ENCODE results near the gene AACS.
A peak's percentile ranks its signal among the peaks of the same experiment; 100 is the strongest.
"Not testable (repeated sequence)": the region's sequence is repeated elsewhere in the genome, so short reads cannot be mapped to it uniquely, and the experiment has no call there.

AACS gene, protein sequence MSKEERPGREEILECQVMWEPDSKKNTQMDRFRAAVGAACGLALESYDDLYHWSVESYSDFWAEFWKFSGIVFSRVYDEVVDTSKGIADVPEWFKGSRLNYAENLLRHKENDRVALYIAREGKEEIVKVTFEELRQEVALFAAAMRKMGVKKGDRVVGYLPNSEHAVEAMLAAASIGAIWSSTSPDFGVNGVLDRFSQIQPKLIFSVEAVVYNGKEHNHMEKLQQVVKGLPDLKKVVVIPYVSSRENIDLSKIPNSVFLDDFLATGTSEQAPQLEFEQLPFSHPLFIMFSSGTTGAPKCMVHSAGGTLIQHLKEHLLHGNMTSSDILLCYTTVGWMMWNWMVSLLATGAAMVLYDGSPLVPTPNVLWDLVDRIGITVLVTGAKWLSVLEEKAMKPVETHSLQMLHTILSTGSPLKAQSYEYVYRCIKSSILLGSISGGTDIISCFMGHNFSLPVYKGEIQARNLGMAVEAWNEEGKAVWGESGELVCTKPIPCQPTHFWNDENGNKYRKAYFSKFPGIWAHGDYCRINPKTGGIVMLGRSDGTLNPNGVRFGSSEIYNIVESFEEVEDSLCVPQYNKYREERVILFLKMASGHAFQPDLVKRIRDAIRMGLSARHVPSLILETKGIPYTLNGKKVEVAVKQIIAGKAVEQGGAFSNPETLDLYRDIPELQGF

DNA sequence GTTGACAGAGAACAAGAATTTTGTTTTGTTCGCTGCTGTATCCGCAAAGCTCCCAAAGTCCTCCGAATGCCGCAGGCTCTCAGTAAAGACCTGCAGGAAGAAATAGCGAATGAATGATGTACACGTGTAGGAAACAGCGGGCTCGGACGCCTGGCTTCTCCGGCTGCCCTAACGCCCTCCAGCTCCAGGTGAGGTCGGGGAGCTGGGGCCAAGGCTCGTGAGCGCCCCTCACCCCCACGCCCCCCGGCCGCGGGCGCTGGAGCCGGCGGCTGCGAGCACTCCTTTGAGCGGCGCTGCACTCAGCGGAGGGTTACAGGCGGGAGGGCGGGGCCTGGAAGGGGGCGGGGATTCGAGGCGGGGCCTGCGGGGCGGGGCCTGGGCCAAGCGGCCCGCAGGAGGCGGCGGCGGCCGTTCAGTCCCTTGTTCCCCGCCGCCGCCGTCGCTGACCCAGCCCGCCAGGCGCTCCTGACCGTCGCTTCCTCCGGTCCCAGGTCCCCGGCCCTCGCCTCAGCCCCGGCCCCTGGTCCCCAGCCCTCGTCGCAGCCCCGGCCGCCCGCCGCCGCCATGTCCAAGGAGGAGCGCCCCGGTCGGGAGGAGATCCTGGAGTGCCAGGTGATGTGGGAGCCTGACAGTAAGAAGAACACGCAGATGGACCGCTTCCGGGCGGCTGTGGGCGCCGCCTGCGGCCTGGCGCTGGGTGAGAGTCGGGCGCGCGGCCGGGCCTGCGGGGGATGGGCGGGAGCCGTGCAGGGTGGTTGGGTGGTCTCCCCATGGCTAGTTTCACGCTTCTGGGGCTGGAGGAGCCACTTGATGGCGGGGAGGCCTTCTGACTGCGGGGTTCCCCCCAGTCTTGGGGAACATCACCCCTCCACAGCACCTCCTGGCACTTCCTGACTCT, at the start of gene AACS:
AACS (plus strand) TSS at position 415 of the 898 bp plus-strand sequence; CDS start at position 565, 150 bp downstream.
- DNase-seq (ENCODE audit: low spot score), result peak; percentile 97

DNA sequence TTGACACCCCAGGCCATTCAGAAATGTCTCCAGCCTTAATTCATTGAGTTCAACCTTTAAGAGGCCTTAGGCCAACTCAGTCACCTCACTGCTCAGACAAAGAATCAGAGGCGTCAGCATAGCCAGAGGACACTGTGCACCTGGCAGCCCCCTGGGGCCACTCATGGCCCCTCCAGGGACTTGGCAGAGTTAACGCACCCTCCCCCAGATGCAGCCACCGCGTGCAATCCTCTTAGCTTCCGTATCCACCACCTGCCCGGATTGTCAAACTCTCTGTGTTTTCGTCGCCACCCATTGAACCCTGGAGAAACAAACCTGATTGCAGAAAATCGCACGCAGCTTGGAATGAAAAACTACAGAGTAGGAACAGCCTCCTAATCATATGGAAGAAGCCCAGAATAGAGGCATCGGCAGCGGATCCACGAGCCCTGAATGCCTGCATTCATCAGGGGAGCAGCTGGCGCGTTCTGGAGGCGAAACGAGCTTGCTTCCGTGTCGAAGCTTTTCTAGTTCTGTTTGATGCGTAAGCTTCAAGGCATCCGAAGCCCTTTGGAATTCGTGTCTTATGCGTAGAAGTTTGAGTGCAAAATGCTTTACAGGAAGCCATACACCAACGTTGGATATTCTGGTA, 49.4 kb upstream of the AACS start:
- no peak for DNase-seq (ENCODE audit: low spot score)

DNA sequence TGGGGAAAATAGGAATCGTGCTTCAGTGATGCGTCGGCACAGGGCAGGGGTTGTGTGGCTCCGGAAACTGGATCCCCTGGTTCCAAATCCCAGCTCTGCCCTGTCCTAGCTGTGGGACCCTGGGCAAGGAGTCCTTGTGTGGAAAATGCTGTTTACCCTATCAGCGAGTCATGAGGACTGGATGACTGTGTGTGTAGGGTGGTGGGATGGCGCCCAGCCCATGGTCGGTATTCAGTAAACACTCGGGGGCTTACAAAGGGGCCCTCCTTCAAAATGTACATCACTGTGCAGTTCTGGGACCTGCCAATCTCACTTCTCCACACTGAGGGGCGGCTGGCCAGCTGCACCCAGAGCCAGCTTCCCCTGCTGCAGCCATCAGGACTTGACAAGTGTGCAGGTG, 47.4 kb upstream of the AACS start:
- DNase-seq (ENCODE audit: low spot score), result no peak

DNA sequence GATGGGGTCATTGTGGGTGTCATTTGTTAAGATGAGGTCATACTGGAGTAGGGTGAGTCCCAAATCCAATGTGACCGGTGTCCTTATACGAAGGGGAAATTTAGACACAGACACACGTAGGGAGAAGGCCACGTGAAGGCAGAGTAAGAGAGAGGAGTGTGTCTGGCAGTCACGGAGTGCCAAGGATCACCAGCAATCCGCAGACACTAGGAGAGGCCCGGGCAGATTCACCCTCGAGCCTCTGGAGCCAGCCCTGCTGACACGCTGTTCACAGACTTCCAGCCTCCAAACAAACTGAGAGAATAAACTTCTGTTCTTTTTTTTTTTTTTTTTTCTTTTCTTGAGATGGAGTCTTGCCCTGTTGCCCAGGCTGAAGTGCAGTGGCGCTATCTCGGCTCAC, 46.9 kb upstream of the AACS start:
- DNase-seq (ENCODE audit: low spot score), result no peak

DNA sequence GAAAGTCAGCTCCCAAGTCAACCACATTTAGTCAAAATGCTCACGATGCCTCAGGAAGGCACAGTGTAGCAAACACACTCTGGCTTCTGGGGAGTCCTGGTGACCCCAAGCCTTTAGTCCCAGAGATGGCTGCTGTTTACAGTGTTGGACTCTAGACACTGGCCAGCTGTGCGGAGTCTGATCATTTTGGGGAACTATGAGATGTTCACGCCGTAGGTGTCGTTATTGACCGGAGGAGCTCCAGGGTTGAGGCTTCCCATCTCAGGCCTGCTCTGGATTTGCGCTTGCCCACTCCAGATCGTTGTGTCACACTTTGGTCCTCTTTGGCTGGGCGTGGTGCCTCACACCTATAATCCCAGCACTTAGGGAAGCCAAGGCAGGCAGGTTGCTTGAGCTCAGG, 44.1 kb upstream of the AACS start:
- DNase-seq (ENCODE audit: low spot score), result no peak

DNA sequence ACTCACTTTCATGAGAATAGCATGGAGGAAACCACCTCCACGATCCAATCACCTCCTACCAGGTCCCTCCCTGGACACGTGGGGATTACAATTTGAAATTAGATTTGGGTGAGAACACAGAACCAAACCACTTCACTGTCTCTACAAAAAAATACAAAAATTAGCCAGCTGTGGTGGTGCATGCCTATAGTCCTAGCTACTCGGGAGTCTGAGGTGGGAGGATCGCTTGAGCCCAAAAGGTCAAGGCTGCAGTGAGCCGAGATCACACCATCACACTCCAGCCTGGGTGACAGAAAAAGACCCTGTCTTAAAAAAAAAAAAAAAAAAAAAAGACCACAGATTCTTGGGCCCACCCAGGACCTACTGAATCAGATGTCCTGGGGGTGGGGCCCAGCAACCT, 43.5 kb upstream of the AACS start:
- no peak for DNase-seq (ENCODE audit: low spot score)

DNA sequence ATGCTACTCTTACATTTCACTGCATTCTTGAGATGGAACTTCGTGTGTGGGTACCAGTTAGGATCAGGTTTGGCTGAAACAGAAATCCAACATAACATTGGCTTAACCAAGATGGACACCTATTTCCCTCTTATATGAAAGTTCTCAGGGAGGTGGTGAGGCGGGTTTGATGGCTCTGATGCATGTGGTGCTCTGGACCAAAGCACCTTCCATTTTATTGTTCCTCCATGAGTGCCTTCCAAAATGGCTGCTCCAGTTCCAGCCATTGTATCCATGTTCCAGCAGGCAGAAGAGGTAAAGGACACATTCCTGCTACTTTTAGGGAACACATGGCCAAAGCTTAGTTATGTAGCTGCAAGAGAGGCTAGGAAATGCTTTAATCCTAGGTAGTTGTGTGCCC, 42.2 kb upstream of the AACS start:
- no peak for DNase-seq (ENCODE audit: low spot score)

DNA sequence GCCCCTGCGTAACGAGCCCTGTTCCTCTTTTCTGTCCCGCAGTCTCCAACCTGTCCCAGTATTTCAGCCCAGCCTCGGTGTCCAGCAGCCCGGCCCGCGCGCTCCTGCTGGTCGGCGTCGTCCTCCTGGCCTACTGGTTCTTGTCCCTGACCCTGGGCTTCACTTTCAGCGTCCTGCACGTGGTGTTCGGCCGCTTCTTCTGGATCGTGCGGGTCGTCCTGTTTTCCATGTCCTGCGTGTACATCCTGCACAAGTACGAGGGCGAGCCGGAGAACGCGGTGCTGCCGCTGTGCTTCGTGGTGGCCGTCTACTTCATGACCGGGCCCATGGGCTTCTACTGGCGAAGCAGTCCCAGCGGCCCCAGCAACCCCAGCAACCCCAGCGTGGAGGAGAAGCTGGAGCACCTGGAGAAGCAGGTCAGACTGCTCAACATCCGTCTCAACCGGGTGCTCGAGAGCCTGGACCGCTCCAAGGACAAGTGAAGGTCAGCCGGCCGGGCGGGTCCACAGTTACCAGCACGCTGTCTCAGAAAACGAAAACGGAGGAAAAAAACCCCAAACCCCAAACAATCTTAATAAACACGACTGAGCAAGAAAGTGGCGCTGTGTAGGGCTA, 40.2 kb upstream of the AACS start:
- DNase-seq (ENCODE audit: low spot score), result no peak

DNA sequence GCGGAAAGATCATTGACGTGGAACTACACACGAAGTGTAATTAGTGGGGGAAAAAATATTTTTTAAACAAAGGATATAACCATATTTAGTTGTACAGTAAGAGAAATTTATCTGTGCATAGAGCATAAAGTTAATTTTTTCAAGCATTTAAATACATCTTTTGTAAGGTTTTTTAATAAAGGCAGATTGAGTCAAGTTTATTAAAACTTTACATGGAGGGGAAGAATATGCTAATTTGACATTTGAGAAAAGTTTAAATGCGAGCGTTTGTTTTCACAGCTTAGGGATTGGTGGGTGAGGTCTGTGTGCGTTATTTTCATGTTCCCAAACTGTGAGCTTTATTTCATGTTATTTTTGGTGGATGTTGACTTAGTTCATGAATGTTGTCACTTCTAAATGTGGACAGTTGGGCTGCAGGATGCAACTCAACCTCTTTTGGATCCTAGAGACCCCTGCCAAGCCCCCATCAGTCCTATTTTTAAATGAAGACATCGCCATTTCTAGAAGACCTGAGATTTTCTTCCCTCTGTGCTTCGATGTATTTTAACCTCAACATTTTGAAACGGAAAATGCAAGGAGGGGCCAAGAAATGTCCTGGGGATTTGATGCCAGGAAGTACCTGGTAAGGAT, 39.5 kb upstream of the AACS start:
- no peak for DNase-seq (ENCODE audit: low spot score)

DNA sequence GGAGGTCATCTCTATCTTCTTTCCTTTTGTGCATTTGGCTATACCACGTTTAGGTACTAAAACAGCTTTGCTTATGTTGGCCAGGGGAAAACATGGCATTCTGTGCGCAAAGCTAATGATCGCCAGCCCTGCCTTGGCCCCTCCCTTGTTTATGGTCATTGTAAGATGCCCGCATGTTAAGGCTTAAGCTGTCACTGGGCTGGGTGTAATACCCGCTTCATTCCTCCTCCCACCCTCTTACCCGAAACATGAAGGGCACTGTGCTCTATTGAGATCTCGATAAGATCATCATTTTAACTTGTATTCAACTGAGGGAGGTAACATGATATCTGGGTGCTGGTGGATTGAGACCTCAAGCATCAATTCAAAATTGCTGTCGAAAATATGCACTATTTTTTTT, 37.1 kb upstream of the AACS start:
- no peak for DNase-seq (ENCODE audit: low spot score)

DNA sequence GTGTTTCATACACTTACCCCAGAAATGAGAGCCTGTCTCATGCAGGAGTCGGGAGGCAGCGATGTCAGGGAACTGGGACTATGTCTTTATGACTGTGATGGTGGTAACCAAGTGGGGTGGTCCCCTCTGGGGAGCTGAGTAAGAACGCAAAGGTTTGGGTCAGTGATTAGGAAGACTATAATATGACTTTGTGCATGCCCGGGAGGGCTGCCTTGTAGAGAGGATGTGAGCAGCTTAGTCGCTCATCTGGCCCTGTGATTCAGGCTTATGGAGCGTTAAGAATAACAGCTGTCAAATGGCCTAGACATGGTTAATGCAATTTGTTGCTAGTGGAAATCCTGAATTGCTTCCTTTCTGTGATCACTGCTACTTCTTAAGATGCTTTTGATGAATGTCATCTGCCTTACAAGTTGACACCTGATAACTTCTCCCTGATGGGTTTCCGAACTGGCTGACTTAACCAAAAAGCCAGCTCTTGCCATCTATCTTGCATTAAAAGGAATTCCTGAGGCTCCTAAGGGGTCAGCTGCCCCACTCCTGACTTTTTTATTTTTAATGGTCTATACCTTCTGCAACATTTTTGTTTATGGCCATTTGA, 35.4 kb upstream of the AACS start:
- DNase-seq (ENCODE audit: low spot score), result no peak

DNA sequence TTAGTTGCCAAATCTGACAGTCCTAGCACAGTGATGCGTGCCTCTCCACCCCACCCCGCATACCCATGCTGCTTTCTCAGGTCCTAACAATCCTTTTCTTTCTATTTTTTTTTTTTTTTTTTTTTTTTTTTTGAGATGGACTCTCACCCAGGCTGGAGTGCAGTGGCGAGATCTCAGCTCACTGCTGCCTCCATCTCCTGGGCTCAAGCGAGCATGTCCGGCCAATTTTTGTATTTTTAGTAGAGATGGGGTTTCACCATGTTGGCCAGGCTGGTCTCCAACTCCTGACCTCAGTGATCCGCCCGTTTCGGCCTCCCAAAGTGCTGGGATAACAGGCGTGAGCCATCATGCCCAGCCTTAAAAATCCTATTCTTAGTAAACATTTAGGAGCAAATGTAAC, 33.8 kb upstream of the AACS start:
- DNase-seq (ENCODE audit: low spot score), result not testable (repeated sequence)

DNA sequence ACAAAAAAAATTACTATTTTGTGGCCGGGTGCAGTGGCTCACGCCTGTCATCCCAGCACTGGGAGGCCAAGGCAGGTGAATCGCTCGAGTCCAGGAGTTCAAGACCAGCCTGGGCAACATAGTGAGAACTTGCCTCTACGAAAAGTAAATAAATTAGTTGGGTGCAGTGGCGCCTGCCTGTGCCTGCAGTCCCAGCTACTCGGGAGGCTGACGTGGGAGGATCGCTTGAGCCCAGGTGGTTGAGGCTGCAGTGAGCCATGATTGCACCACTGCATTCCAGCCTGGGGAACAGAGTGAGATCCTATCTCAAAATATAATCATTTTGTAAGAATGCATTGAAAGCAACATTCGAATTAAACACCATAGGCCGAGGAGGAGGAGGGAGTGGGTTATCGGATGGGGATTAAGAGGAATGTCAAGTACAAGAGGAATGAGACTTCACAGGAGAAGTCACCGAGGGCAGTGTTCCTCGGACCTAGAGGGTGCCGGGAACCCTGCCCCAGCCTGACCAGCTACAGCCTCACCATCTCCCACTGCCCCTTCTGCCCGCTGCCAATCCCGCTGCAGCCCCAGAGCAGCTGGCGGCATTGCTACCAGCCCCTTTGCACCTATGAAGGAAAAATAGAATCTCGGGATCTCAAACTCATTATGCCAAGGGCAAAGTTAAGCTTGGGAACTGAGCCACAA, 32.6 kb upstream of the AACS start:
- no peak for DNase-seq (ENCODE audit: low spot score)

DNA sequence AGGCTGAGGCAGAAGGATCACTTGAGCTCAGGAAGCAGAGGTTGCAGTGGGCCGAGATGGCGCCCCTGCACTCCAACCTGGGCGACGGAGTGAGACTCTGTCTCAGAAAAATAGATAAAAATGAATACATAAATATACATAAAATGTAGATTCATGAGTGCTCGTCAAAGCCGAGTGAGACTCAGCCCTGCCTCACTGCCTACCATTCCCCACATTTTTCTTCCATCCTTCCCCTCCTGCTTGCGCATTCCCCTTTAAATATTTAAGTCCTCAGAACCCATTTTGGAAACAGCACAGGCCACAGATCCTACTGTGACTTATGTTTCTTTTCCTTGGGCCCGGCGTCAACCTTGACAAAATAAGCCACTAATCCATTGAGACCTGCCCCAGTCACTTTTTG, 31.9 kb upstream of the AACS start:
- no peak for DNase-seq (ENCODE audit: low spot score)

DNA sequence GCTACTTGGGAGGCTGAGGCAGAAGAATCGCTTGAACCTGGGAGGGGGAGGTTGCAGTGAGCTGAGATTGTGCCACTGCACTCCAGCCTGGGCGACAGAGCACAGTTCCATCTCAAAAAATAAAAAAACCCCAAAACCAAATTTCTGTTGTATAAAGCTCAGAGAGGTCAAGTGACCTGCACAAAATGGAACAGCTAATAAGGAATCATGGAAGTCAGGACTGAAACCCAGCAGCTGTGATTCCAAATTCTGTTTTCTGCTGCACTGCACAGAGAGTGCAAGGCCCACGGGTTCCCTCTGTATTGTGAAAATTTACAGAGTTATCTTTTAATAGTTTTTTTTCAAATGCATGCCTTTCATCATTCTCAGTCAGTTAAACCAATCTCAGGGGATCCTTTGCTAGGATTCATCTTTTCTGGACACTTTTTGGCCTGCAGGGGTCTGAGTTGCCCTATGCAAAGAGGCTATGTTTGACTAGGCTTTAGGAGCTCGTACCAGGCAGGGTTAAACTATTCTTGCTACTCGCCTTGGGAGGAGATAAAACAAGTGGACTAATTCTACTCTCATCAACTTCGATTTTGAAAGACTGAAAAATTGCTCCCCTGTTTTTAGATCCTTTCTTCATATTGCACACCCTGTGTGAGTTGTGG, 26.1 kb upstream of the AACS start:
- DNase-seq (ENCODE audit: low spot score), result no peak

DNA sequence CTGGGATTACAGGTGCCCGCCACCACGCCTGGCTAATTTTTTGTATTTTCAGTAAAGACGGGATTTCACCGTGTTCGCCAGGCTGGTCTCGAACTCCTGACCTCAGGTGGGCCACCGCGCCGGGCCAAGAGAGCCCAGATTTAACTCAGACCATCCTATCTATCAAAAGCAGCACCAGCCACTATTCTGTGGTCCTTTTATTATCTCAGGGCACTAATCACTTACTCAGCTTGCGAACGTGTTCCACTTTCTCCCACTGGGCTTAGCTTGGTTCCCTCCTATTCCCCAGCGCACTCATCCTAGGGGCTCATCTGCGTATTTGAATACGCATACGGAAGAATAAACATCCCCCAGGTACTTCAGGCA, 16.2 kb upstream of the AACS start:
- no peak for DNase-seq (ENCODE audit: low spot score)

DNA sequence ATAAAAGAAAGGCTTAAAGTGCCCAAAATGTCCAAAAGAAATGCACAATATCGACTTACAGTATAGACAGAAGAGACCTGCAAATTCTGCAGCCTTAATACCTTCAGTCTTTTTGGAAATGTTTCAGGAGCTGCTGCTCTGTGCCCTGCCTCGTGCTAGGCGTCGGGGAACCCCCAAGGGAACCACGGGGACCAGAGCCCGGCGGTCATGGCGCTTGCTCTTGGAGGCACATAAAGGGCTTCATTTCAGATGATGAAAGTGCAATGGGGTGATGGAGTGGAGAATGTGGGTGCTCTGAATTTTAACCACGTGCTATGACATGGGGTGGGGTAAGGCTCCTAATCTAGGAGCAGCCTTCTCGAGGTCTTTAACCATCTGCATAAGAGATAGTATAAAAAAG, 14.8 kb upstream of the AACS start:
- DNase-seq (ENCODE audit: low spot score), result no peak

DNA sequence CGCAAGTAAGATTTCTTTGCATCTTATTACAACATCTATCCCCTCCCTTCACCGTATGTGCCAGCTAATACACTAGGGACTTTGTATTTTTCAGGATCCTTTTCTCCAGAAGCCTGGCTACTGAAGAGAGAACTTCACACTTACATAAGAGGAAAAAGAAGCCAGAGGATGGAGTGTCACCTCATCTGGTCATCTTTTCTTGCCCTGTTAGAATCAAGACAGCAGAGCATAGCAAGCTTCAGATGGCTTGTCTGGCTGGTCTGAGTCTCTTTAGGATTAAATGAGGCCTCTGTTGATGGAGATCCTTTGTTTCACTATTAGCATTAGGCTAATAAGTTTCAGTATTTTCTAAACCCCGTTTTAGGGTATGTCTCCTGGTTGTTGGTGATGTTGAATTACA, 14.4 kb upstream of the AACS start:
- DNase-seq (ENCODE audit: low spot score), result no peak

DNA sequence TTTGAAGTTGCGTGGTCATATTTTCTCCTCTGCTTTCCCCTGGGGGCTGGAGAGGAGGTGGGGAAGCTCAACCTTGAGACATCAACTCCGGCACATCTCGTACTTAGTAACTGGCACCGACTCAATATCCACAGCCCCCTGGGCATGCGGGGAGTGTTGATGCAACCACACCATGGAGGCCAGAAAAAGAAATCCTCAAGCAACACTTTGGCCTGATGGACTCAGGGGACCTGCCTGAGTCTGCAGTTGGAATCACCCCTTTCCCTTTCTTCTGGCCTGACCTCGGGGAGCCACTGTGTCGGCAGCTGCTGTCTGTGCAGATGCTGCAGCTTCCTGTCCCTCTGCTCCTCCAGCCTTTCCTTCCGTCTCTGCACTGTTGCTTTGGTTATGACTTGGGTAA, 11.4 kb upstream of the AACS start:
- DNase-seq (ENCODE audit: low spot score), result no peak

DNA sequence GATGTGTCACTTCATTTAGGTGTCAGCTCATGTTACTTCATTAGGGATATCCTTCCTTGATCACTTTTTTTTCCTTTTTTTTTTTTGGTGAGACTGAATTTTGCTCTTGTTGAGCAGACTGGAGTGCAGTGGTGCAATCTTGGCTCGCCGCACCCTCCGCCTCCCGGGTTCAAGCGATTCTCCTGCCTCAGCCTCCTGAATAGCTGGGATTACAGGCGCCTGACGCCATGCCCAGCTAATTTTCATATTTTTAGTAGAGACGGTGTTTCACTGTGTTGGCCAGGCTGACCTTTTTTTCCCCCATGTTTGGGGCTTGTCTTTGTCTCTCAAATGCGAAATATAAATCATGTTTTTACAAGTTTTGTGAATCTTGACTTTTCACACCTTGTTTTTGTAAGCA, 9.6 kb upstream of the AACS start:
- DNase-seq (ENCODE audit: low spot score), result no peak
